Peyer's patch (tissue), 4 donors: ENCODE data around the gene EPS8L3. TPM values are rescaled to one million over a fixed set of nuclear protein-coding genes. Genes with fewer than 3 reads are reported as not detected.
"Not testable (repeated sequence)": the region's sequence is repeated elsewhere in the genome, so short reads cannot be mapped to it uniquely, and the experiment has no call there.

ENCODE experiments used
- DNase-seq, 3 donors: peaks; one replicate each; pipeline ENCODE4 v3.0.0-alpha.2; 2017 to 2019
- H3K27ac ChIP-seq, 4 donors: fragments of 200-600 bp; sonication (generic); one replicate each; pipeline ENCODE4 v1.5.1; 2016 to 2019
- H3K27me3 ChIP-seq, 2 donors: fragments of 200-600 bp; sonication (generic); one replicate each; pipeline ENCODE4 v1.5.1; 2019
- H3K36me3 ChIP-seq, 3 donors: fragments of 200-600 bp; sonication (generic); one replicate each; pipeline ENCODE4 v1.5.1; 2016 to 2019
- H3K4me1 ChIP-seq, 4 donors: fragments of 200-600 bp; sonication (generic); one replicate each; pipeline ENCODE4 v1.5.1; 2016 to 2019
- H3K4me3 ChIP-seq, 4 donors: fragments of 200-600 bp; sonication (generic); 1 replicate in 3 of 4; 2 replicates in 1 of 4; pipeline ENCODE4 v1.5.1; 2016 to 2019; ENCODE audit warnings: mild to moderate bottlenecking in 1 of 4
- H3K9me3 ChIP-seq, 4 donors: fragments of 200-600 bp; sonication (generic); one replicate each; pipeline ENCODE4 v1.5.1; 2016 to 2019; ENCODE audit warnings: mild to moderate bottlenecking in 1 of 4
- POLR2A ChIP-seq, 2 donors: fragments of 450-650 bp; IDR thresholded peaks; one replicate each; pipeline ENCODE4 v1.5.1; 2017; ENCODE audit warnings: antibody characterized with exemption in 2 of 2, mild to moderate bottlenecking in 2 of 2, moderate library complexity in 2 of 2
- total RNA-seq, 4 donors: library from RNA; depleted of rRNA; stranded (reverse); fragments of >200 nt; gene quantifications; one replicate each; pipeline ENCODE4 v1.1.0, GENCODE V29; 2016
- TF ChIP-seq, protein P1 (sequence below), 6 experiments: fragments of 450-650 bp in 4 of 6; fragments of 200-600 bp in 2 of 6; sonication (generic) in 1 of 6; IDR thresholded peaks; one replicate each; pipeline ENCODE4 v1.5.1; 2017 to 2019; ENCODE audit warnings: antibody characterized with exemption in 6 of 6, mild to moderate bottlenecking in 3 of 6, moderate library complexity in 1 of 6

Gene EPS8L3
- total RNA-seq, 4 donors from 2014 or later = 263 to 745 (median 649) TPM

DNA sequence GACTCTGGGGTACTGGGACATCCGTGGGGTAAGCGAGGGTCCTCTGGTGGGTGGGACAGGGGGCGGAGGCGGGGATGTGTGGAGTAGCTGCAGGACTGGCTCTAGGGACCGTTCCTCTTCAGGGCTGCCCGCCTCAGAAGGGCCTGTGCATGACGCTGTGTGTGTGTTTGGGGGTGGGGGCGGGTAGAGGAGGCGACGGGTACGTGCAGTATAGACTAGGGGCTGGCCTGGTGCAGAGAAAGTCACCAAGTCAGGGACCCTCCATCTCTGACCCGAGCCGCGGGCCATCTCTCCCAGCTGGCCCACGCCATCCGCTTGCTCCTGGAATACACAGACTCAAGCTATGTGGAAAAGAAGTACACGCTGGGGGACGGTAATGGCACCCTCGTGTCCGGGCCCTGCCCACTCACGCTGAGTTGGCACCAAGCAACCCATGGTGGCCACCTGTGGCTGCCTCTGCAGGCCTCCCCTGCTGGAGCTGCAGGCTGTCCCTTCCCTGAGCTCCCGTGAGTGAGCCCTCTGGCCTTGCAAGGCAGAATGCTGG is 51.3 kb downstream of the EPS8L3 start:
- peak overlapping the region in 1 of 4 donors; percentile 30 for H3K27ac ChIP-seq
- H3K9me3 ChIP-seq = no peaks in the 10 kb centered on the region
- H3K4me3 ChIP-seq = peak overlapping the region in 2 of 4 donors; percentile 37 to 38
- TF ChIP-seq POLR2A (IDR thresholded peaks at IDR 0.05) = no peak
- TF ChIP-seq, protein P1, sequence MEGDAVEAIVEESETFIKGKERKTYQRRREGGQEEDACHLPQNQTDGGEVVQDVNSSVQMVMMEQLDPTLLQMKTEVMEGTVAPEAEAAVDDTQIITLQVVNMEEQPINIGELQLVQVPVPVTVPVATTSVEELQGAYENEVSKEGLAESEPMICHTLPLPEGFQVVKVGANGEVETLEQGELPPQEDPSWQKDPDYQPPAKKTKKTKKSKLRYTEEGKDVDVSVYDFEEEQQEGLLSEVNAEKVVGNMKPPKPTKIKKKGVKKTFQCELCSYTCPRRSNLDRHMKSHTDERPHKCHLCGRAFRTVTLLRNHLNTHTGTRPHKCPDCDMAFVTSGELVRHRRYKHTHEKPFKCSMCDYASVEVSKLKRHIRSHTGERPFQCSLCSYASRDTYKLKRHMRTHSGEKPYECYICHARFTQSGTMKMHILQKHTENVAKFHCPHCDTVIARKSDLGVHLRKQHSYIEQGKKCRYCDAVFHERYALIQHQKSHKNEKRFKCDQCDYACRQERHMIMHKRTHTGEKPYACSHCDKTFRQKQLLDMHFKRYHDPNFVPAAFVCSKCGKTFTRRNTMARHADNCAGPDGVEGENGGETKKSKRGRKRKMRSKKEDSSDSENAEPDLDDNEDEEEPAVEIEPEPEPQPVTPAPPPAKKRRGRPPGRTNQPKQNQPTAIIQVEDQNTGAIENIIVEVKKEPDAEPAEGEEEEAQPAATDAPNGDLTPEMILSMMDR (IDR thresholded peaks at IDR 0.05) = no peak
- no peaks in the 10 kb centered on the region for H3K27me3 ChIP-seq
- no peaks in the 10 kb centered on the region for H3K36me3 ChIP-seq
- no peak for DNase-seq
- H3K4me1 ChIP-seq = no peaks in the 10 kb centered on the region

GRCh38 chr1:109711593-109712320 is 52.0 kb downstream of the EPS8L3 start, which contains the start of gene GSTM5:
GSTM5 (plus strand) TSS chr1:109712251; CDS start chr1:109712313, 62 bp downstream.
- H3K4me3 ChIP-seq = peak within 1 kb of the TSS in 2 of 4 donors; percentile 37 to 38
- H3K4me1 ChIP-seq, H3K36me3 ChIP-seq, H3K27me3 ChIP-seq, DNase-seq, H3K9me3 ChIP-seq: not testable (repeated sequence)
- H3K27ac ChIP-seq = peak within 1 kb of the TSS in 1 of 4 donors; percentile 30

GRCh38 chr1:109709822-109710221 is 53.9 kb downstream of the EPS8L3 start:
- not testable (repeated sequence) for DNase-seq, H3K27ac ChIP-seq, H3K36me3 ChIP-seq, H3K4me3 ChIP-seq, H3K4me1 ChIP-seq, H3K27me3 ChIP-seq, H3K9me3 ChIP-seq

GRCh38 chr1:109708949-109709348 is 54.8 kb downstream of the EPS8L3 start:
- not testable (repeated sequence) for H3K36me3 ChIP-seq, DNase-seq, H3K4me3 ChIP-seq, H3K4me1 ChIP-seq, H3K27me3 ChIP-seq, H3K27ac ChIP-seq, H3K9me3 ChIP-seq

DNA sequence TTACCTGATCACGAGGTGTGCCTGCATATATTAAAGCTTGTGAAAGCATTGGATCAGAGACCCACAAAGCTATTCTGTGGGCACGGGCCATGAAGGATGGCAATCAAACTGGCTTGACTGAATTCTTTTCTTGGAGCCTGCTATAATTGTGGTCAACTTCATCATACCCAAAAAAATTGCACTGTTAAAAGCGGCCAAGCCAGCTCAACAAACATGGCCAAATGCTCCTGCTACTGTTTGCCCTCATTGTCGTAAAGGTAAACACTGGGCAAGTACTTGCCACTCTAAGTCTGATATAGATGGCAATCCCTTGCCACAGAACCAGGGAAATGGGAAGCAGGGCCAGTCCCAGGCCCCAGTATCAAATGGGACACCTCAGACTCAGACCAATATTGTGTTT is 58.3 kb downstream of the EPS8L3 start:
- Histone ChIP-seq H3K9me3 (no peaks in the 10 kb centered on the region), H3K4me3 (no peak overlapping the region), H3K36me3 (no peaks in the 10 kb centered on the region), H3K27me3 (no peaks in the 10 kb centered on the region), H3K27ac (no peak overlapping the region), H3K4me1 (no peaks in the 10 kb centered on the region)
- TF ChIP-seq, protein P1 (IDR thresholded peaks at IDR 0.05) = no peak
- no peak for TF ChIP-seq POLR2A (IDR thresholded peaks at IDR 0.05)
- no peak for DNase-seq

DNA sequence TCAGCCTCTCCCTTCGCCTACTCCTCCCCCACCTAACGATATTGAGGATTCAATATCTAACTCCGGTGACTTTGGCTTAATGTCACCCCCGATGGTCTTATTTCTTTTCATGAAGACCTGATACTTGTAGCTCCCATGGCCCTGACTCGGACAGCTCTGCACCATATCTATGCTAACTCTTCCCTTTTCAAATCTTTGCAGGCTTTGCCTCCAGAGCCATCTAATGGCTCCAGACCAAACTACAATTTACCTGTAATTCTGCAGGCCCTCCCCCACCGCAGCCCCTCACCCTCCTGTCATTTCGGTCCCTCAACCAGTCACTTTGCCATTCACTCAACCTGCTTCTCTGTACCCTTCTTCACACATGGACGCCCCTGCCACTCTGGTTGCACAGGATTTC is 59.5 kb downstream of the EPS8L3 start:
- Histone ChIP-seq H3K4me3 (no peak overlapping the region), H3K9me3 (no peaks in the 10 kb centered on the region), H3K4me1 (no peaks in the 10 kb centered on the region), H3K27me3 (no peaks in the 10 kb centered on the region), H3K27ac (no peak overlapping the region), H3K36me3 (no peaks in the 10 kb centered on the region)
- DNase-seq = no peak
- TF ChIP-seq, protein P1 (IDR thresholded peaks at IDR 0.05) = peak in 2 of 6 experiments; percentile 23 to 27
- TF ChIP-seq POLR2A (IDR thresholded peaks at IDR 0.05) = no peak

- not testable (repeated sequence) for H3K9me3 ChIP-seq, H3K4me1 ChIP-seq, DNase-seq, H3K36me3 ChIP-seq, H3K27ac ChIP-seq, H3K27me3 ChIP-seq, H3K4me3 ChIP-seq
Observed at GRCh38 chr1:109702940-109703339, 60.8 kb downstream of the EPS8L3 start.

Other genes with a start within 250 kb of the EPS8L3 start
- gene GPR61, start 224.1 kb downstream of the EPS8L3 start, total RNA-seq = under 1 TPM in 1 of 4 donors, not detected in 3; 0.40 TPM
- gene GNAI3, start 215.3 kb downstream of the EPS8L3 start, total RNA-seq = 1 to 10 TPM; 4.1 to 6.8 (median 5.8) TPM
- not detected for gene GNAT2, start 144.3 kb downstream of the EPS8L3 start, total RNA-seq
- gene AMPD2, start 144.1 kb downstream of the EPS8L3 start, total RNA-seq = 100 to 1,000 TPM in 3 of 4 donors, 10 to 100 TPM in 1; 48.3 to 158 (median 110) TPM
- gene GSTM4, start 107.8 kb downstream of the EPS8L3 start, total RNA-seq = 100 to 1,000 TPM in 3 of 4 donors, 10 to 100 TPM in 1; 76.7 to 276 (median 228) TPM
- 100 to 1,000 TPM in 2 of 4 donors, 10 to 100 TPM in 2; 38.5 to 242 (median 116) TPM for gene GSTM2, start 95.9 kb downstream of the EPS8L3 start, total RNA-seq
- gene GSTM1, start 76.1 kb downstream of the EPS8L3 start, total RNA-seq = 10 to 100 TPM in 1 of 4 donors, not detected in 3; 93.7 TPM
- gene GSTM5, start 51.7 kb downstream of the EPS8L3 start, total RNA-seq = 1 to 10 TPM in 2 of 4 donors, under 1 TPM in 1, not detected in 1; 0.85 to 5.0 (median 2.0) TPM
- gene GSTM3, start 22.9 kb downstream of the EPS8L3 start, total RNA-seq = 10 to 100 TPM; 16.3 to 72.6 (median 32.4) TPM
- 10 to 100 TPM in 3 of 4 donors, 1 to 10 TPM in 1; 8.9 to 49.5 (median 26.6) TPM for gene CSF1, start 146.9 kb upstream of the EPS8L3 start, total RNA-seq
- 10 to 100 TPM; 51.2 to 96.4 (median 80.9) TPM for gene AHCYL1, start 220.8 kb upstream of the EPS8L3 start, total RNA-seq